MM.1S (cell line): Measurements from ENCODE around the gene CDHR1.

Experiments
- DNase-seq: peaks from one replicate; pipeline ENCODE4 v3.0.0-alpha.2; 2015
- H2AFZ ChIP-seq: fragments of 300-600 bp; sonication (generic); 2 replicates; pipeline ENCODE4 v1.6.0; 2016; ENCODE audit warnings: antibody characterized with exemption, low read length
- H3F3A ChIP-seq: fragments of 300-600 bp; sonication (generic); 2 replicates; pipeline ENCODE4 v1.6.1; 2016; ENCODE audit warnings: mild to moderate bottlenecking, antibody characterized with exemption, low read length, moderate library complexity, mixed read lengths; ENCODE audit not compliant: insufficient read depth
- H3K27ac ChIP-seq: fragments of 300-600 bp; sonication (generic); 2 replicates; pipeline ENCODE4 v1.5.1; 2016; ENCODE audit warnings: mild to moderate bottlenecking, low read length
- H3K27me3 ChIP-seq: fragments of 300-600 bp; sonication (generic); replicated peaks from 2 replicates; pipeline ENCODE4 v1.6.0; 2016; ENCODE audit warnings: low read length; ENCODE audit not compliant: insufficient read depth
- H3K36me3 ChIP-seq: fragments of 300-600 bp; sonication (generic); replicated peaks from 2 replicates; pipeline ENCODE4 v1.6.1; 2016; ENCODE audit warnings: mild to moderate bottlenecking, low read length, mixed read lengths; ENCODE audit not compliant: insufficient read depth
- H3K4me1 ChIP-seq: fragments of 300-600 bp; sonication (generic); 2 replicates; pipeline ENCODE4 v1.6.1; 2016; ENCODE audit warnings: low read length, mixed read lengths
- H3K4me2 ChIP-seq: fragments of 300-600 bp; sonication (generic); 2 replicates; pipeline ENCODE4 v1.6.0; 2016; ENCODE audit warnings: low read depth, low read length
- H3K4me3 ChIP-seq: fragments of 300-600 bp; sonication (generic); 2 replicates; pipeline ENCODE4 v1.5.1; 2016; ENCODE audit warnings: low read length, mixed read lengths
- H3K79me2 ChIP-seq: fragments of 300-600 bp; sonication (generic); 2 replicates; pipeline ENCODE4 v1.6.1; 2016; ENCODE audit warnings: mixed run types, low read length, mixed read lengths
- H3K9ac ChIP-seq: fragments of 300-600 bp; sonication (generic); 2 replicates; pipeline ENCODE4 v1.6.1; 2016; ENCODE audit warnings: low read length, mixed read lengths
- H3K9me2 ChIP-seq: fragments of 300-600 bp; sonication (generic); replicated peaks from 2 replicates; pipeline ENCODE4 v1.6.1; 2016; ENCODE audit warnings: mild to moderate bottlenecking, low read length, mixed read lengths; ENCODE audit not compliant: insufficient read depth
- H3K9me3 ChIP-seq: fragments of 300-600 bp; sonication (generic); replicated peaks from 2 replicates; pipeline ENCODE4 v1.6.1; 2016; ENCODE audit warnings: mild to moderate bottlenecking, low read length, mixed read lengths; ENCODE audit not compliant: insufficient read depth
- H4K20me1 ChIP-seq: fragments of 300-600 bp; sonication (generic); 2 replicates; pipeline ENCODE4 v1.6.1; 2016; ENCODE audit warnings: mild to moderate bottlenecking, low read length, moderate library complexity, mixed read lengths; ENCODE audit not compliant: insufficient read depth
- CTCF ChIP-seq: fragments of 300-600 bp; sonication (generic); IDR thresholded peaks from 2 replicates; pipeline ENCODE4 v1.5.1; 2016; ENCODE audit warnings: antibody characterized with exemption, low read length, mixed read lengths
- EZH2 ChIP-seq: fragments of 300-600 bp; sonication (generic); optimal IDR thresholded peaks from 2 replicates; pipeline ENCODE3; 2017; ENCODE audit warnings: low read depth, mild to moderate bottlenecking, antibody characterized with exemption, low read length, mixed read lengths
- EZH2phosphoT487 ChIP-seq: fragments of 300-600 bp; sonication (generic); IDR thresholded peaks from 2 replicates; pipeline ENCODE4 v1.6.1; 2018; ENCODE audit warnings: antibody characterized with exemption, low read length

CDHR1 gene

GRCh38 chr10:84158550-84158949, 35.8 kb upstream of the CDHR1 start:
- no peaks in the 10 kb centered on the region for H3K9me3 ChIP-seq
- no peak overlapping the region for H3K27ac ChIP-seq
- H3K9me2 ChIP-seq = no peaks in the 10 kb centered on the region
- H3K9ac ChIP-seq = no peak overlapping the region
- H2AFZ ChIP-seq = no peak overlapping the region
- no peaks in the 10 kb centered on the region for H3K79me2 ChIP-seq
- no peak overlapping the region for H3K4me2 ChIP-seq
- no peak overlapping the region for H3K4me3 ChIP-seq
- H3K27me3 ChIP-seq = no peaks in the 10 kb centered on the region
- no peaks in the 10 kb centered on the region; the same call in 1 of the 2 replicates for H3K36me3 ChIP-seq
- no peaks in the 10 kb centered on the region for H3K4me1 ChIP-seq
- H3F3A ChIP-seq = no peaks in the 10 kb centered on the region
- no peak for TF ChIP-seq CTCF
- no peak for TF ChIP-seq EZH2
- no peak for TF ChIP-seq EZH2phosphoT487
- no peak for DNase-seq
- no peaks in the 10 kb centered on the region for H4K20me1 ChIP-seq

- Histone ChIP-seq H3K27ac (no peak overlapping the region), H3K4me3 (no peak overlapping the region), H3K79me2 (no peaks in the 10 kb centered on the region), H4K20me1 (no peaks in the 10 kb centered on the region), H3K36me3 (no peaks in the 10 kb centered on the region), H2AFZ (no peak overlapping the region), H3K4me1 (no peaks in the 10 kb centered on the region), H3F3A (no peaks in the 10 kb centered on the region), H3K27me3 (no peaks in the 10 kb centered on the region), H3K9ac (no peak overlapping the region), H3K9me2 (no peaks in the 10 kb centered on the region), H3K4me2 (no peak overlapping the region), H3K9me3 (no peaks in the 10 kb centered on the region)
- TF ChIP-seq CTCF (no peak), EZH2phosphoT487 (no peak), EZH2 (no peak)
- no peak for DNase-seq
Observed at GRCh38 chr10:84159076-84159685, 35.2 kb upstream of the CDHR1 start.

- H3K4me2 ChIP-seq = no peak overlapping the region
- no peaks in the 10 kb centered on the region for H3K4me1 ChIP-seq
- no peak overlapping the region for H3K4me3 ChIP-seq
Observed at GRCh38 chr10:84160663-84161362, 33.5 kb upstream of the CDHR1 start.

More at GRCh38 chr10:84160663-84161362, 33.5 kb upstream of the CDHR1 start:
- Histone ChIP-seq H3K27ac (no peak overlapping the region), H3K9me2 (no peaks in the 10 kb centered on the region), H3K9me3 (no peaks in the 10 kb centered on the region), H3K79me2 (no peaks in the 10 kb centered on the region), H4K20me1 (no peaks in the 10 kb centered on the region), H3K9ac (no peak overlapping the region), H2AFZ (no peak overlapping the region), H3K36me3 (no peaks in the 10 kb centered on the region), H3F3A (no peaks in the 10 kb centered on the region), H3K27me3 (no peaks in the 10 kb centered on the region)
- no peak for DNase-seq
- TF ChIP-seq CTCF (no peak), EZH2 (no peak), EZH2phosphoT487 (no peak)
